Activated CD4-positive, alpha-beta T cell treated with anti-CD3 and anti-CD28 coated beads for 24 hours (primary cell): ENCODE data around the gene BRS3.
"Not testable (repeated sequence)": the region's sequence is repeated elsewhere in the genome, so short reads cannot be mapped to it uniquely, and the experiment has no call there.

Experiments
- DNase-seq, 2 donors: peaks; one replicate each; pipeline ENCODE4 v3.0.0-alpha.2; 2020; ENCODE audit warnings: low read depth in 2 of 2

Gene BRS3

GRCh38 chrX:136487647-136488046 lies at the start of gene BRS3:
Gene BRS3 (plus strand): TSS chrX:136487947. CDS start chrX:136488115, 168 bp downstream.
- no peak for DNase-seq

GRCh38 chrX:136438192-136438591 lies 49.6 kb upstream of the BRS3 start:
- DNase-seq = no peak

GRCh38 chrX:136445674-136446073 lies 42.1 kb upstream of the BRS3 start:
- DNase-seq = not testable (repeated sequence)

- no peak for DNase-seq
Measured at GRCh38 chrX:136446208-136446607, 41.5 kb upstream of the BRS3 start.

GRCh38 chrX:136447308-136447707 lies 40.4 kb upstream of the BRS3 start:
- DNase-seq = no peak

GRCh38 chrX:136447968-136448367 lies 39.8 kb upstream of the BRS3 start:
- DNase-seq = no peak

GRCh38 chrX:136450050-136450830 lies 37.5 kb upstream of the BRS3 start:
- DNase-seq = no peak

GRCh38 chrX:136452614-136453013 lies 35.1 kb upstream of the BRS3 start:
- no peak for DNase-seq

- DNase-seq = no peak
Measured at GRCh38 chrX:136453114-136453513, 34.6 kb upstream of the BRS3 start.

- no peak for DNase-seq
Measured at GRCh38 chrX:136453771-136454170, 34.0 kb upstream of the BRS3 start.

- DNase-seq = no peak
Measured at GRCh38 chrX:136456133-136456532, 31.6 kb upstream of the BRS3 start.

- no peak for DNase-seq
Measured at GRCh38 chrX:136457303-136457917, 30.3 kb upstream of the BRS3 start.

- no peak for DNase-seq
Measured at GRCh38 chrX:136464589-136464988, 23.2 kb upstream of the BRS3 start.

GRCh38 chrX:136467303-136467702 lies 20.4 kb upstream of the BRS3 start:
- no peak for DNase-seq

- DNase-seq = no peak
Measured at GRCh38 chrX:136468391-136469103, 19.2 kb upstream of the BRS3 start.

GRCh38 chrX:136473663-136474062 lies 14.1 kb upstream of the BRS3 start:
- no peak for DNase-seq

- no peak for DNase-seq
Measured at GRCh38 chrX:136475236-136475635, 12.5 kb upstream of the BRS3 start.

GRCh38 chrX:136476501-136476900 lies 11.2 kb upstream of the BRS3 start:
- DNase-seq = no peak

GRCh38 chrX:136477026-136477425 lies 10.7 kb upstream of the BRS3 start:
- no peak for DNase-seq

- no peak for DNase-seq
Measured at GRCh38 chrX:136480383-136480782, 7.4 kb upstream of the BRS3 start.

- DNase-seq = no peak
Measured at GRCh38 chrX:136488706-136489105, 959 bp downstream of the BRS3 start.

- DNase-seq = no peak
Measured at GRCh38 chrX:136491832-136492231, 4.1 kb downstream of the BRS3 start.

GRCh38 chrX:136493011-136493410 lies 5.3 kb downstream of the BRS3 start:
- no peak for DNase-seq
